HG03039 (cell line): ENCODE results near the gene CD109.
A peak's percentile ranks its signal among the peaks of the same experiment; 100 is the strongest.
"Not testable (repeated sequence)": the region's sequence is repeated elsewhere in the genome, so short reads cannot be mapped to it uniquely, and the experiment has no call there.

Source experiments
- ATAC-seq: cut with Tn5 transposase; IDR thresholded peaks from one replicate; pipeline ENCODE4 v1.9.1; 2021; ENCODE audit warnings: mild to moderate bottlenecking, moderate library complexity; ENCODE audit not compliant: unreplicated experiment

The CD109 gene

GRCh38 chr6:73724389-73724788, 28.4 kb downstream of the CD109 start:
- ATAC-seq = no peak

DNA sequence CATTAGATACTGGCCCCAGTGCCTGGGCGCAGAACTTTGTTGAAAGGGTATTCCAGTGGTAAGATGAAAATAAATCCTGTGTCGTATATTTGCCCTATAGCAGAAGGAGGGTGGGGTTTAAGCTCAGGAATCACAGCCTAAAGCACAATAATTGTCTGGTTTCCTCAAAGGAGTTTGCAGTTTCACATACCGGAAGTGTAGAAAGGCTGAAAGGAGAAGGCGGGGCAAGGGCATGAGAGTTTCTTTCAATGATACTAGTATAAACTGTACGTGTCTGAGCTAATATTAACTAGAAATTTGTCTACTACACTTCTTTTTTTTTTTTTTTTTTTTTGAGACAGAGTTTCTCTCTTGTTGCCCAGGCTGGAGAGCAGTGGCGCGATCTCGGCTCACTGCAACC, 29.2 kb downstream of the CD109 start:
- ATAC-seq = not testable (repeated sequence)

- ATAC-seq = no peak
Measured at GRCh38 chr6:73727114-73727513, 31.1 kb downstream of the CD109 start.

GRCh38 chr6:73728548-73729205, 32.7 kb downstream of the CD109 start:
- peak; percentile 70 for ATAC-seq

- ATAC-seq = no peak
Measured at GRCh38 chr6:73731285-73731684, 35.3 kb downstream of the CD109 start.

- ATAC-seq = peak; percentile 47
Measured at GRCh38 chr6:73732845-73733675, 37.1 kb downstream of the CD109 start.

- ATAC-seq = no peak
Measured at GRCh38 chr6:73733791-73734190, 37.8 kb downstream of the CD109 start.

- no peak for ATAC-seq
Measured at GRCh38 chr6:73734832-73735453, 38.9 kb downstream of the CD109 start.

DNA sequence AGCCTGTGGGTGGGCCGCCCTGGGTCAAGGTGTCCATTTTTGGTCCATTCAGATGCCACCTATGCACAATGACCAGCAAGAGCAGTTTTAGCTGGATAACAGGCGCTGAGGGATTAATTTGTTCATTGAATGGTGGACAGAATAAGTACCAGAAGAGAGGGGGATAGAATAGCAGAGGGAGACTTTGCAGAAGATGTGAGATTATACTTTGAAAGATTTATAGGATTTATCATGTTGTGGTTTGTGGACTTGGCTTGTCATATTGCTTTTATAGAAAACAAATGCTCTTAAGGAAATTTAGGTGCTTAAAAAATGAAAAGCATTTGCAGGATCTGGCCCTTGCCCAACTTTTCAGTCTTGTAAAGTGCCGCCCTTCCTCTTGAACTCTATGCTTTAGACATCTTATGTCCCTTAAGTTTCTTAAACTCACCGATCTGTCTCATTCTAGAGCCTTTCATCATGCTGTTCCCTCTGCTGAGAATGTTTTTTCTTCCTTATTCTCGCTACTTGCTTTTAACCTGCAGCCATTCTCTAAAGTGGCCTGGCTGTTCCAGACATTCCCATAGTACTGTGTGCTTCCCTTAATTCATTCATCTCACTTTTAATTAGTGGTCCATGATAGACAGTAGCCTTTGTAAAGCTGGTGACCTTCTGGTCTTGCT, 42.5 kb downstream of the CD109 start:
- ATAC-seq = no peak

- peak; percentile 53 for ATAC-seq
Measured at GRCh38 chr6:73739096-73739495, 43.1 kb downstream of the CD109 start.

DNA sequence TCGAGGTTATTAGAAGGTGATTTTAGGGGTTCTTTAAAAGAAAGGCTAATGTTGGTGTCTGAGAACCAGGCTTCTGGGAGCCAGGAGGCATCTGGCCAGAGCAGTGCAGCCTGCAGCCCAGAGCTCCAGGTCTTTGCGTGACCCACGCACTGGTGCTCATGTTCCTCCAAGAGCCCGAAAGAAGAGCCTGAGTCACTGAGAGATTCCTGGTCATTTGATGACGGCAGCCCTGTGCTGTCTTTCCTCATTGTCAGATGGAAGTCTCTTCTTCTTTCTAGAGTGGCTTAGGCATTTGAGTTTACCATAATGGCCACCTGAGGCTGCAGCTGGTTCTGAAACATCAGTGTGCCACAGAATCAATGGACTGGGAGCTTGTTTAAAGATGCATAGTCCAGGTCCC, 46.4 kb downstream of the CD109 start:
- ATAC-seq = no peak

DNA sequence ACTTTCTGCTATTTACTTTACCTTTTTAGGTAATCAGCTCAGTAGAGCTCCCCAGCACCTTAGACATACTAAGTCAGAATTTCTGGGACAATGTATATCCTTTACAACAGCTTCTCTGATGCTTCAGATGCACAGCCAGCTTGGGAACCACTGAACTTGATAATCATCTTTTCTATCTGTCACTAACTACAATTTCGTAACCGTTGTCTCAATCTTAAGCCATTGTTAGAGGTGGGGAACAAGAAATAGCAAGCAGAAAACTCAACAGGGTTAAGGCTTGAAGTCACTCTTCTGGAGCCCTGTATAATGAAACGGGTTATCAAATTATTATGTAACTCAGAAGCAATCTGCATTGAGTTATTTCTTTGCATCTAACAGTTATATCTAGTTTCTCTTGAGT, 47.1 kb downstream of the CD109 start:
- no peak for ATAC-seq

GRCh38 chr6:73743556-73743955, 47.6 kb downstream of the CD109 start:
- no peak for ATAC-seq

DNA sequence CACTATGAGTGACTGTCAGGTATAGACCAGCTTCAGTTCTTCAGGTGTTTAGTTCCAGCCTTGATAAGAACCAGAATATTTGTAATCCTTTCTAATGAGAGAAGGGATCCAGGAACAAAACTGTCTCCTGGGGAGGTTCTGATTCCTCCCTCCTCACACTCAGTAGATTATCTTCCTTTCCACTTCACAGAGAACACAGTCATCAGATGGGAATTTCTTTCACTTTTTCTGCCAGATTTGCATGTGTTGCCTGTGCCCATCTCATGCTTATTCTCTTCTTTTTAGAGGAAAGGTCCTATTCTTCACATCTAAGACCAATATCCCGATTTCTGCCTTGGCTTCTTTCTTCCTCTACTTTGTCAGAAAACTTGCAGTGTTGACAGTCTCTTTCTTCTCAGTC, 50.8 kb downstream of the CD109 start:
- ATAC-seq = no peak

GRCh38 chr6:73747289-73747688, 51.3 kb downstream of the CD109 start:
- peak; percentile 99 for ATAC-seq

- no peak for ATAC-seq
Measured at GRCh38 chr6:73752943-73753342, 56.9 kb downstream of the CD109 start.

DNA sequence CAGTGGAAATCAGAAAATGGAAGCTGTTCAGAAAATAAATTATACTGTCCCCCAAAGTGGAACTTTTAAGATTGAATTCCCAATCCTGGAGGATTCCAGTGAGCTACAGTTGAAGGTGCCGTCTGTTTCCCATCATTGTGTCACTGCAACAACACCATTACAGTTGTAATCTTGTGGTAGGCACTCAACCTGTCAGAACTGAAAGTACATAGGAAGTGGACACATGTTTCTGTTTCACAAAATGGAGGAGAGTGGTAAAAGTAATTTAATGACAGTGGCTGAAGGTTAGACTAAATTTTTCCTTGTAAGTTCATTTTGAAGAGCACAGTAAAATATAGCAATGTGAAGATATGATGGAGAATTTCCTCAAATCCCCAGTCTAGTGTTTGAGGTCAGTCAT, 70.0 kb downstream of the CD109 start:
- ATAC-seq = no peak

GRCh38 chr6:73768558-73768957, 72.6 kb downstream of the CD109 start:
- no peak for ATAC-seq

- no peak for ATAC-seq
Measured at GRCh38 chr6:73769976-73770375, 74.0 kb downstream of the CD109 start.

- no peak for ATAC-seq
Measured at GRCh38 chr6:73774311-73774774, 78.3 kb downstream of the CD109 start.

- ATAC-seq = no peak
Measured at GRCh38 chr6:73779943-73780342, 83.9 kb downstream of the CD109 start.
